Activated CD8-positive, alpha-beta memory T cell treated with anti-CD3 and anti-CD28 coated beads for 4 hours (primary cell): Measurements from ENCODE around the gene AKAP12.

Source experiments
- DNase-seq, 2 donors: peaks; one replicate each; pipeline ENCODE4 v3.0.0-alpha.2; 2020; ENCODE audit warnings: low read depth in 2 of 2

Gene AKAP12

DNA sequence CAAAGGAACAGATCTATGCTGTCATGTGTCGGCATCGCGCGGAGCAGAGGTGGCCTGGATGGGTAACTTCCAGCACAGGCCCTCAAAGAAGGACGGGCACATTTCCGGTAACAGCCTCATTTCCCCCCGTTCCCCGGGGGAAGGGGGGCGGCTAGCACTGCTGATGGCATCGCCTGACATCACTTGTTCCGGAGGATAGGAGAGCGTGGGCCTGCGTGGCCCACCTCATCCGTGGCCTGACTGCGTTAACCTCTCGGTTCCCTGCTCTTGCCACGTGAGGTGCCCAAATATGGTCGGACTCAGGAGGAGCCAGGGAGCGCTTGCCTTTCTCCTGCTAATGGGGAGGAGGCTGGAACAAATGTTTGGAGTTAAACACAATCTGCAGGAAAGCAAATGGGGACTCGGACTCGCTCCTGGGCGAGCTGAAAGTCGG is at the start of gene AKAP12:
AKAP12 (plus strand) TSS at position 365 of the 433 bp plus-strand sequence. CDS start 596 bp downstream, outside the sequence.
- DNase-seq, result no peak

GRCh38 chr6:151191527-151191926 is 48.2 kb upstream of the AKAP12 start:
- DNase-seq, result no peak

- no peak for DNase-seq
Observed at GRCh38 chr6:151196555-151196954, 43.2 kb upstream of the AKAP12 start.

GRCh38 chr6:151197556-151197955 is 42.2 kb upstream of the AKAP12 start:
- no peak for DNase-seq

GRCh38 chr6:151199991-151200390 is 39.8 kb upstream of the AKAP12 start:
- DNase-seq, result no peak

GRCh38 chr6:151205721-151206600 is 33.8 kb upstream of the AKAP12 start:
- no peak for DNase-seq

GRCh38 chr6:151207674-151208073 is 32.1 kb upstream of the AKAP12 start:
- DNase-seq, result no peak

DNA sequence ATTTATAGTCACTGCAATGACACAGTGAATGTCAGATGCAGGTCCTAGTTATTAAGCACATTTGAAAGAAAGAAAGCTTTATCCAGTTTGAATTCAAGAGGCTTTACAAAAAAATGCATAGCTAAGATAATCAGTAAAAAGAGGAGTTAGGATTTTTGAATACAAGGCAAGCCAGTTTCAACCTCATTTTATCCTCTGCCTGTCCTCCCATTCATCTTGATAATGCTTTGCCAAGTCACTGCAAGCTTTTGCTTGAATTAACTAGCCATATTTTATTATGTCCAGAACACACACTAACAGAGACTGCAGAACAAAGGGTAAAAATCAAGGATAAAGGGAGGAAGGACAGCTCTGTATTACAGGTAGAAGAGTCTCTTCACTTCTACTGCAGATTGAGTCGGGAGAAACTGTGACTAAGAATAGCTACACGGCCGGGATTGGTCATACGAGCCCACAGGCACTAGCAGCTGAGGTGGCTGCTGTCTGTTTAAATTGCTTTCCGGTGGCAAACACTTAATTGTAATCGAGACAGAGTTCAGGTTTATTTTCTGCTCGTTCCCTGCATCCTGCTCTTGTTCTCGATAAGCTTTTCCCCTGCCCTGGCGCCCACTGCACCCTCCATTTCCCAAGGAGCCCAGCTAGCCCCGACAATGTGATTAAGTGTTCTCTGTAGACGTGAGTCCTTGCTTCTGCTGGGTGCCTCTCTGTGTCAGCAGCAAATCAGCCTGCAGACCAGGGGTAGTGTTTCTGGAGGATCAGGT is 30.5 kb upstream of the AKAP12 start:
- DNase-seq, result no peak

DNA sequence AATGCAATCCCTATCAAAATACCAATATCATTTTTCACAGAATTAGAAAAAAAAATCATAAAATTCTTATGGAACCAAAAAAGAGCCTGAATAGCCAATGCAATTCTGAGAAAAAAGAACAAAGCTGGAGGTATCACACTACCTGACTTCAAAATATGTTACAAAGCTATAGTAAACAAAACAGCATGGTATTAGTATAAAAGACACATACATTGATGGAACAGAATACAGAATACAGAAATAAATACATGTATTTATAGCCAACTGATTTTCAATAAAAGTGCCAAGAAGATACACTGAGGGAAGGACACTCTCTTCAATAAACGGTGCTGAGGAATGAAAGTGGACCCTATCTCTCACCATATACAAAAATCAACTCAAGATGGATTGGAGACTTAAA is 28.7 kb upstream of the AKAP12 start:
- no peak for DNase-seq

DNA sequence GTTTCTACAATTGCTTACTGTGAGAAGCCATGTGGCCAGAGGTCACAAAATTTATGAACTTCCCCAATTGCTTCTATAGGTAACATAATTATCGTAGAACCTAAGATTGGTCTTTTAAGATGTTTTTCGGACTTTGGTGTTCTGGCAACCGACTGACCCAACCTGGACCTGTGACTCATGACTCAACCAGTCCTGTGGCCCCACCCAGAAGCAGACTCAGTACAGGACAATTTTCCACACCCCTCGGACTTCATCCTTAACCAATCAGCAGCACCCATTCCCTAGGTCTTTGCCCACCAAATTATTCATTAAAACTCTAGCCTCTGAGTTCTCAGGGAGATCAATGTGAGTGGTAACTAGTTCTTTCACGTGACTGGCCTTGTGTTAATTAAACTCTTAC is 26.4 kb upstream of the AKAP12 start:
- no peak for DNase-seq

DNA sequence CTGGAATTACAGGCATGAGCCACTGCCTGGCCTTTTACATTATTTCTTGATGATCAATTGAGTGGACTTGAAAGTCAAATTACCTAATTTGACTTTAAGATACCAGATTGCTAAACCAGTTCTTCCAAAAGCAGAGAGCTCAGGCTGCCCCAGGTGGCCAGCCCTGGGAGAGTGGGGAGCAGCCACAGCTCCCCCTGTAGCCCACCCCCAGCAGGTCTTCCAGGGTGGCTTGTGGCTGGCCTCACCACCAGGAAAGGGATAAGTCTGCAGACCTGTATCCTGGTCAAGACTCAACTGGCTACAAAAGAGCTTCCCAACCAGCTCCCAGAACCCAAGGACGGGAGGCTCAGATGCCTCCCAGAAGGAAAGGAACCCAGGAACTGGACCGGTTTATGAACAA is 23.8 kb upstream of the AKAP12 start:
- DNase-seq, result no peak

GRCh38 chr6:151216804-151217203 is 23.0 kb upstream of the AKAP12 start:
- DNase-seq, result no peak

DNA sequence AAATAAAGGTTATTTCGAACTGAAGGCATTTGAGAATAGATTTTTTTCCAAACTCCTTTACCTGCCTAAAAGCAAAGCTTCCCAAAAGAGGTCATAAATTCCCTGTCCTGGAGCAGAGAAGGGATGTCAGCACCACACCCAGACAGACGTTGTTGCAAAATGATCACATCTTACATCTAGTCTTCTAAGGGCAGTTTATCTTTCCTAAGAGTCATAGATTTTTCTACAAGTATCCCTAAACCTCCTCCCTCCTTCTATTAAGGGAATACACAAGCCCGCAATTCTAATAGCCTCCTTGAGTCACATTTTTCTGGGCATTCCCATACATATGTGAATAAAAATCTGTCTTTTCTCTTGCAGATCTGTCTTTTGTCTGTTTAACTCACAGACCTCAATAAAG is 20.6 kb upstream of the AKAP12 start:
- no peak for DNase-seq

DNA sequence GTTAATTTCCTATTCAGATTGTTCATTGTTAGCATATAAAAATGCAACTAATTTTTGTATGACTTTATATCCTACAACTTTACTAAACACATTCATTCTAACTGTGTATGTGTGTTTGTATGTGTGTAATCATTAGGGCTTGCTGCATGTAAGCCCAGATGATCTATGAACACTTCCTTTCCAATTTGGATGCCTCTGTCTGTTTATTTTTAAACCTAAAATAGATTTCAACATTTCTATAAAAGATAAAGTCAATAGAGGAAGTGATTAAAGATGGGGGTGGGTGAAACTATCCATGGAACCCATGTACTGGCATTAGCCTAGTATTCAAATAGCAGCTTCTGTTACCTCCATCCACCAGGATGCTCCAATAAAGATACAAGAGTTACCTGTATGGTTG is 15.7 kb upstream of the AKAP12 start:
- no peak for DNase-seq

- DNase-seq, result no peak
Observed at GRCh38 chr6:151225919-151226318, 13.8 kb upstream of the AKAP12 start.

- DNase-seq, result no peak
Observed at GRCh38 chr6:151228788-151229400, 10.9 kb upstream of the AKAP12 start.

GRCh38 chr6:151229401-151230276 is 10.1 kb upstream of the AKAP12 start:
- DNase-seq, result no peak

- DNase-seq, result no peak
Observed at GRCh38 chr6:151230277-151230577, 9.5 kb upstream of the AKAP12 start.

- DNase-seq, result no peak
Observed at GRCh38 chr6:151232899-151233298, 6.9 kb upstream of the AKAP12 start.

DNA sequence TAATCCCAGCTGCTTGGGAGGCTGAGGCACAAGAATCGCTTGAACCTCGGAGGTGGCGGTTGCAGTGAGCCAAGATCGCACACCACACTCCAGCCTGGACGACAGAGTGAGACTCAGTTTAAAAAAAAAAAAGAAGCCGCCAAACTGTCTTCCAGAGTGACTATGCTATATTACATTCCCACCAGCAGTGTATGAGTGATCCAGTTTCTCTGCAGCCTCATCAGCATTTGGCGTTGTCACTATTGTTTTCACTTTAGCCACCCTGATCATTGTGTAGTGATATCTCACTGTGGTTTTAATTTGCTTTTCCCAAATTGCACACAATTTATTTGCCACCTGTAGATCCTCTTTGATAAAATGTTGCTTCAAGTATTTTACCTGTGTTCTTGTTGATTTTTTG is 6.0 kb upstream of the AKAP12 start:
- DNase-seq, result no peak

DNA sequence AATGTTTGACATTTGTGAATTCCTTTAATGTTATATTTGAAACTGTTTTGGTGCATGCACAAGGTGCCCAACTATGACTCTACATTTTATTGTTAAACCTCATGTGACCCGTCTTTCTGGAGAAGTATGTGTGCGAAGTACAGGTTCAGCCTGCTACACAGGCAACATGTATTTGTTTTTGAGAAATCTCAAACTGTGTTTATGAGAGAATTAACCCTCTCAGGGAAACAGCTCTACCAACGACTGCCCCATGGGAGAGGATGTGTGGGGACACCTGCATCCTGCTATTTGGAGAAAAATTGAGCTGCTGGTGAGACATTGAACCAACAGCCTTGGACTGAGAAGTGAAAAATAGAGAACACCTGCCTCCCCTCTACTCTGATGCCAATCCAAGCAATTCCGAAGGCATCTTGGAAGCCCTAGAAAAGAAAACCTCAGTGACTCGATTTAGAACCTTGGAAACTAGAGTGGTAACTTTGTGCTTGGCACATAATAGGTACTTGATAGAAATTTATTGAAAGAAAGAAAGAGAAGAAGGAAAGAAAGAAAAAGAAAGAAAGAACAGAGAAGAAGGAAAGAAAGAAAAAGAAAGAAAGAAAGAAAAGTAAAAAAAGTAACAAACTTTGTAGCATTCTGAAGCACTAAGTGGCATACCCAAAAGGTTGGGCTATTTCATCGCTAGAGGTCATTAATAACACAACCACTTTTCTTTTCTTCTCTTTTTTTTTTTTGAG is 2.9 kb upstream of the AKAP12 start:
- no peak for DNase-seq
